GM18505 (cell line): ENCODE measurements around the gene SUMO3.

Source experiments
- ATAC-seq: cut with Tn5 transposase; IDR thresholded peaks from one replicate; pipeline ENCODE4 v1.9.1; 2021; ENCODE audit not compliant: unreplicated experiment
- POLR2A ChIP-seq: IDR thresholded peaks from 4 replicates; pipeline ENCODE4 v1.6.1; 2011; ENCODE audit warnings: borderline replicate concordance; ENCODE audit not compliant: insufficient read depth, insufficient read length; ENCODE audit errors: extremely low read depth

Gene SUMO3

GRCh38 chr21:44817914-44818639 lies at the start of gene SUMO3:
SUMO3 (minus strand) TSS chr21:44818062; CDS start chr21:44817968, 94 bp downstream.
- peak; percentile 79 for TF ChIP-seq POLR2A
- ATAC-seq = peak; percentile 55

GRCh38 chr21:44867464-44867863 lies 49.6 kb upstream of the SUMO3 start:
- ATAC-seq = no peak
- no peak for TF ChIP-seq POLR2A

DNA sequence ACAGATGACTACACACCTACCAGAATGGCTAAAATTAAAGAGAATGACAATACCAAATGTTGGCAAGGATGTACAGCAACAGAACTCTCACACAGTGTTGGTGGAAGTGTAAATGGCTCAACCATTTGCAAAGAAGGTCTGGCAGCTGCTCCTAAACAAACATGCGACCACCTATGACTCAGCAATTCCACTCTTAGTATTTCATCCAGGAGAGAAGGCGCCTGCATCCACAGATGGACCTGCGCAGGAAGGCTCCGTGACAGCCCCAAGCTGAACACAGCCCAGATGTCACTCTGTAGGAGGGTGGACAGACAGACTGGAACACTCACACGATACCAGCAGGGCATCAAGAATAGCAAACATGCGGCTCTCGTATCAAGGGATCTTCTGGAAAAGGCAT lies 48.9 kb upstream of the SUMO3 start:
- TF ChIP-seq POLR2A = no peak
- ATAC-seq = no peak

DNA sequence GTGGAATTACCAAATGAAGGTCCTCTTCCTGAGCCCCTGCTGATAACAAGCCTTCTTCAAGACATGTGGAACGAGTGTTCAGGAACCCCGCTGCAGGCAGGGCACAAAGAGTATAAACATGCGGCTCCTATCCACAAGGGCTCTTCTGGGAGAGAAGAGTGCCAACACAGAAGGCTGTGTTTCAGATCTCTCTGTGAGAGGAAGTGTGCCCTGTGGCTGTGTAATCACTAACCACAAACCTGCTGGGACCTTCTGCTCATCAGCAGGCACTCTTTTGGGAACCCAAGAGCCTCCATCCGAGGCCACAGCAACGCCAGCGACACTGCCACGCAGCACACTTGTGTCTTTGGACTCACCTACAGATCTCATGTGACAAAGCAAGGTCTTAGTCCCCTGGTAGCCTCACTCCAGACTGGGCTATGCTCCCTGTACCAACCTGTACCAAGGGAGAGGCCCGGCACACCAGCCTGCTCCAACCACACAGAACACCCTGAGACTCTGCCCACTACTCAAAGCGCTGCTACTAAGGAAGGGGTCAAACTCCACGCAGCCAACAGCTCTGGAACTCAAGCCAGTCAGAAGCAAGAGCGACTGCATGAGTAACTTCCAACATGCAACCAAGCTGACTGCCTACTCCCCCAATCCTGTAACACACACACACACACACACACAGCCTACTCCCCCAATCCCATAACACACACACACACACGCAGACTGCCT lies 47.9 kb upstream of the SUMO3 start:
- ATAC-seq = no peak
- TF ChIP-seq POLR2A = no peak

- no peak for TF ChIP-seq POLR2A
- ATAC-seq = no peak
Measured at GRCh38 chr21:44862869-44863685, 45.2 kb upstream of the SUMO3 start.

- TF ChIP-seq POLR2A = no peak
- no peak for ATAC-seq
Measured at GRCh38 chr21:44858791-44859190, 40.9 kb upstream of the SUMO3 start.

DNA sequence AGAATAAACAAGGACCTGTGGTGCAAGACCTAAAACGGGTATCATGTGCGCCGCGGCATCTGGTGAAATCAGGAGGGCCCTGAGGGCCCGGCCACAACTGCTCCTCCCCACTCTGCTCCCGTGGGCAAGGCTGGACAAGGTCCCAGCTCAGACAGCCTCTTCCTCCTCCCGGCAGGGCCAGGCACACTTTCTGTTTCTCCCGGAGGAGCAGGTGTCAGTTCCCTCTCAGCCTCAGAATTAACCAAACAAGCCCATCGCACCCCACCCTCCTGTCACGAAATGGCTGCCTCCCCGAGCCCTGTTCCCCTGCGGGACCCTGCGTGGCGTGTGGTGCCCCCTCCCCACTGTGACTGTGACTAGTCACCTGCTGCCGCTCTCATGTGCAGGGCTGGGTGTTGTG lies 40.4 kb upstream of the SUMO3 start:
- no peak for TF ChIP-seq POLR2A
- ATAC-seq = no peak

DNA sequence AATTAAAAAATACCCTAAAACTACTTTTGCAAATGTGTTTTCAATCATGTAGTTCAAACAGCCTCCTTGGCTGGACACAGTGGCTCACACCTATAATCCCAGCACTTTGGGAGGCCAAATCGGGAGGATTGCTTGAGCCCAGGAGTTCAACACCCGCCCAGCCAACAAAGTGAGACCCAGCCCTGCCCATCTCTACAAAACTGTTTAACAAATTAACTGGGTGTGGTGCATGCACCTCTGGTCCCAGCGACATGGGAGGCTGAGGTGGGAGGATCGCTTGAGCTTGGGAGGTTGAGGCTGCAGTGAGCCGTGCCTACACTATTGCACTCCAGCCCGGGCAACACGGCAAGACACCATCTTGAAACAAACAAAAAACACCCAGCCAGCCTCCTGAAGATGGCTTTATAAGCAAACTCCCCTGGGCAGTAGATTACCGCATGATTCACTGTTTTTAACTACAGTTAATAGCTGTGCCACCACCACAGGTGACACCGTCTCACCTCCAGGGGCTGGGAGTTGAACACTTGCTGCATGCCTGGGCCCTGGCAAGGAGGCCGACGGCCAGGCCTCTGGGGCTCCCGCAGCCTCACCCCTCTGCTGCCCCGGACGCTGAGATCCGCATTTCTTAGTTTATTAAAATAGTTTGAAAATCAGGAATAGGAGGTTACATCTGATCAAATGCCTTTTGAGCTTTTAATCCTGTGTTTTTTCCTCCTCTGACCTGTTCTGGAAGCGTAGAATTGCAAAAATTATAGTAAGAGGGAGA lies 39.4 kb upstream of the SUMO3 start:
- ATAC-seq = no peak
- TF ChIP-seq POLR2A = no peak

DNA sequence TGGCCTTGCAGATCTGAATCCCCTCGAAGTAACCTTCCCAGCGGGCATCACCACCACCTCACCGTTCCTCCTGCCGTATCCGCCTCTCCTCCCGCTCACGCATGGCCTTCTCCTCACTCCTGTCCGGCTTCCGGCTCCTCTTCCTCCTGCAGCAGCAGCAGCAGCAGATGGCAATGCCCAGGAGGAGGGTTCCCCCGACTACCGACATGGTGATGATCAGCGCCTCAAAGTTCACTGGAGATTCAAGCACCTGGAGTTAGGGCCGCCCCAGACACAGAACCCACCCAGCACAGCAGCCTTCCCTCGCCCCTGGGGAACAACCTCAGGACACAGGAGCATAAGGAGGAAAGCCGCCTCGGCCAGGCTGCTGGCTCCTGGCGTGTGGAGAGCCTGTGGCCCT lies 38.3 kb upstream of the SUMO3 start:
- no peak for ATAC-seq
- TF ChIP-seq POLR2A = no peak

DNA sequence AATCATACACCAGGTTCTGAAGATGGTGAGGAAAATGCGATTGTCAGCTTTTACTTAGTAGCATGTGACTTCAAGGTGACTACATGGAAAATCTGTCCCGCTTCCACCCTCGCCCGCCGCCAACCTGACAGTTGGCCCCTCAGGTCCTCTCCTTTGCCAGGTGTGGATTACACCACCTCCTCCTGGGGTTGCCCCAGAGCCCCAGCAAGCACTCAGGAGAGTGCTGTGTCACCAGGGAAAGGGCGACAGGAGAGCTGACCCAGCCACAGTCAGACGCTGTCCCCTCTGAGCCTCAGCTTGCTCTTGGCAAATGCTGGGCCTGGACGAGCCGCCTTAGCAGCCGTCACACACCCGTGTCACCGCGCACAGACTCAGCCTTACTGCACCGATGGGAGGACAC lies 37.7 kb upstream of the SUMO3 start:
- no peak for TF ChIP-seq POLR2A
- ATAC-seq = no peak

GRCh38 chr21:44854664-44855446 lies 37.0 kb upstream of the SUMO3 start:
- ATAC-seq = no peak
- no peak for TF ChIP-seq POLR2A

- no peak for TF ChIP-seq POLR2A
- ATAC-seq = no peak
Measured at GRCh38 chr21:44854391-44854663, 36.5 kb upstream of the SUMO3 start.
